NOMO-1 (cell line): Measurements from ENCODE around the gene BOD1L1.
A peak's percentile ranks its signal among the peaks of the same experiment; 100 is the strongest.

Experiments used
- DNase-seq, 2 experiments: peaks; one replicate each; lab custom pipeline; 2025; ENCODE audit not compliant: unreplicated experiment in 2 of 2; lab: John Stamatoyannopoulos, UW

The BOD1L1 gene

GRCh38 chr4:13626492-13627177, 890 bp downstream of the BOD1L1 start:
- no peak for DNase-seq

DNA sequence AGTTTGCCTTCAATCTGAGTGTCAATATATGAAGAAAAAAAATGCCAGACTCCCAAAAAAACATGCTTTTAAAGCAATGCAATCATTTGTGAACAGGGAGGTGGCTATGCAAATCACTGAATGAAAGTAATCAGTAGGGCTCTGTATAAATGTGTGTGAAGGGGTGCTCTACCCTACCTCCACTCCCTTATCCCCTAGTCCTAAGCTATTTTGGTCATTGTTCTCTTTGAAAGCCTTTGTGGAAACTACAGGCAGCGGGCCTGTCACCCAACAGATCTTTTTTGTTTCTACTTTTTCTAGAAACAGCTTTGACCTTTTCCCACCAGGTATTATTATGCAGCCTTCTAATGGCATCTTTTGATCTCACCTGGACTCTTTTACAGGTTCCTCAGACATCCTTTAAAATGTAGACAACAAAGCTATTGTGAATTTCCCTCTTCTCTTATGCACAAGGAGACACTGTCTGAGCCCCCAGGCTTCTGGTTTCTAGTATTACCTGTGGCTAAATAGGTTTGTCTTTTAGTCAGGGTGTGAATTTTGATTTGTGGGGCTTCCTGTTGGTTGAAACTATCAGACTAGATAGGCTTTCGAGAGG, 9.2 kb downstream of the BOD1L1 start:
- DNase-seq: no peak

GRCh38 chr4:13617801-13618200, 9.7 kb downstream of the BOD1L1 start:
- DNase-seq: no peak

GRCh38 chr4:13616597-13616996, 10.9 kb downstream of the BOD1L1 start:
- no peak for DNase-seq

GRCh38 chr4:13615161-13615560, 12.4 kb downstream of the BOD1L1 start:
- peak; percentile 69 to 84 for DNase-seq

- DNase-seq: no peak
Observed at GRCh38 chr4:13612569-13612968, 15.0 kb downstream of the BOD1L1 start.

DNA sequence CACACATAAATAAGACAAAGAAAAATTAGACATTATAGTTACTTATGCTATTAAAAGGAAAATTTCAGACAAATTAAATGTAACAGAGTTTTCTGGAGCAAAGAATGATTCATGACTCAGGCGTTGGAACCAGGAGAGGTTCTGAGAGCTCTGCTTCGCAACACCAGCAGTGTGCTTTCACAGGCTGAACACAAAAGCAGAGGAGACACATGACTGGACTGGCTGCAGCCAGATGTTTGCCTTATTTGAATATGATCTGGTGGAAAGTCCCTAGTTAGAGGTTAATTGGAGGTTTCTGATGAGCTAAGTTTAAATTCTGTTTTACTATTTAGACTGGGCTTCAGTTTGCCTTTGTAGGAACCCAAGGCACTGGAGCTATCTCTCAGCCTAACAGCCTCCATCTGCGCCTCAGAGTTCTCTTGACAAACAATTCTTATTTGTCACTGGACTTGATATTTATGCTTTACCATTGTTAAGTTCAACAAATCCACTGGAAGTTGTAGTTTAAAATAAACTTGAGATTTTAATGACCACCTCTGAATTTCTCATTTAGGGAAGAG, 16.2 kb downstream of the BOD1L1 start:
- no peak for DNase-seq

DNA sequence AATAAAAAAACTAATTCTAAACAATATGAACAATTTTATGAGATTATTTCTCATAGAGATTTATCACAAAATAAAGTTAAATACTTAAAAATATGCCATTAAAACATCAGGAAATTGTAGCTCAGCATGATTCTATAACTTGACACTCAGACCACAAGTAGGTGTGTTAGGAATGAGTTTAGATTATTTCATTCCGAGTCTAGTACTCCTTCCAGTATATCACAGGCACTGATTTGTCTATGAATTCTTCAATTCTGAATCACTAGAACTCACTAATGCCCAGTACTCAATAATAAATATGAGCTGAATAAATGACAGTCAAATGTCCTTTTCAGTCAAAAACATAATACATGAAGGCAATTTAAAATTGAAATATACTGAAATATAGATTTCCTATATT, 22.2 kb downstream of the BOD1L1 start:
- no peak for DNase-seq

- DNase-seq: no peak
Observed at GRCh38 chr4:13601848-13602247, 25.7 kb downstream of the BOD1L1 start.

- DNase-seq: peak; percentile 88 to 89
Observed at GRCh38 chr4:13601048-13601447, 26.5 kb downstream of the BOD1L1 start.

DNA sequence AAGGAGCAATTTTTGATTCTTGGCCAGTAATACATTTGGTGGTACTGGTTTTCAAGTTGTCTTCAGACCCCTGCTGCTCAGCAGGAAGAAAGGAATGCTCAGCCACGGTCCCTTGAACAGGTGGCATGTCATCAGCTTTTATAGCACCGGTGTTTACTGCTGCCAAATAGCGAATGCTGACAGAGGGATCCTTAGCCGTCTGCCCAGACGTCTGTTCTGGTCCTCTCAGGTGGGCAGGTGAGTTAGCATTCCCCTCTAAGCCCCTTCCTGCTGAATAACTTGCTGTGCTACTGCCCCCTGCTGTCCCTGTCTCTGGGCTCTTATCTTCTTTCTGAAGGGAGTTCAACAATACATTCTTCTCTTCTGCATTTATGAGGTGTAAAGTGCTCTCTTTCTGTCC, 28.4 kb downstream of the BOD1L1 start:
- DNase-seq: no peak

GRCh38 chr4:13597604-13598003, 29.9 kb downstream of the BOD1L1 start:
- DNase-seq: no peak

GRCh38 chr4:13597141-13597540, 30.4 kb downstream of the BOD1L1 start:
- no peak for DNase-seq

GRCh38 chr4:13592220-13592619, 35.3 kb downstream of the BOD1L1 start:
- DNase-seq: no peak

DNA sequence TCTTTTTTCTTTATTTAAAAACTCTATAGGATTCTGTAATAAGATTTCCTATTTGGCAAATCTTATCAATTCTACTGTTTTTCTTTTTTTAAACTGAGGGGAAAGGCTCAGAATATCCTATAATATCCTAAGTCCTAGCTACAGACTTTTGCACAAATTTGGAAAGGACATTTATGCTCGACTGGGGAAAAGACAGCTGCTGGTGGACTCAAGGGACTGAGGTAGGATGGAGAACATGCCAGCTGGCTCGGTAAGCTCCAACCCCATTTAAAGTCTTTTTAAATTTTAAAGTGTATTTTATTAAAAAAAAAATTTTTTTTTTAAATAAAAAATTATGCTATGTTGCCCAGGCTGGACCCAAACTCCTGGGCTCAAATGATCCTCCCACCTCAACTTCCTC, 36.8 kb downstream of the BOD1L1 start:
- DNase-seq: no peak

GRCh38 chr4:13588954-13589353, 38.6 kb downstream of the BOD1L1 start:
- DNase-seq: no peak

DNA sequence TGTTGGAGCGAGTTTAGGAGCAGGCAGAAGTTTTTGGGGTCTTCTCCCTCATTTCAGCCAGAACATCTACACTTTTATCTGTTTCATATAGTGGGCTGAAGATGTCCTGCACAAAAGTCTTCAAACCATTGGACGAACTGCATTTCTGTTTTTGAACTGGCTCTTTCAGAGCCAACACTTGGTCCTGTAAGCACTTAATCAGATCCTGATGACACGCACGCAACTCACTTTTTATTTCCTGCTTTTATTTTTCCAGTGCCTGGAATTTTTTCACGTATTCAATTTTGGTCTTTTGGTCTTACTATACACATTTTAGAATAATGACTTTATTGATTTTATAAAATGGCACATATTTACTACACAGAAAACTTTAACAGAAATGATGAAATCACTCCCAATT, 43.0 kb downstream of the BOD1L1 start:
- no peak for DNase-seq

DNA sequence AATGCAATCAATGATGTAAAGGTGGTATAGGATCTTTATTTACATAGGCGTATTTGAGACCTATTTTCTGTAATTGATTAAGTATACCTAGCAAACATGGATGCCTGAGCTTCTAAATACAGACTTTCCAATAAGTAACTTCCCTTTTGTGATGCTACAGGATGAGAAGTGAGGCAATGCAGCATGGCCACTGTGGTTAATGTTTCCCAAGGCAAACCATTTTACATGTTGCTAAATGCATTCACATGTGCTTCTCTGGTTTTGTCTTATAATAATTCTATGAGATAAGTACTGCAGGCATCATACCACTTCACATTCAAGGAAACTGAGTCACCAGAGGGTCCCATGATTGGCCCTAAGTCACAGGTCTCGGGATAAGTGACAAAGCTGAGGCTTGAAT, 47.5 kb downstream of the BOD1L1 start:
- peak; percentile 38 to 90 for DNase-seq

DNA sequence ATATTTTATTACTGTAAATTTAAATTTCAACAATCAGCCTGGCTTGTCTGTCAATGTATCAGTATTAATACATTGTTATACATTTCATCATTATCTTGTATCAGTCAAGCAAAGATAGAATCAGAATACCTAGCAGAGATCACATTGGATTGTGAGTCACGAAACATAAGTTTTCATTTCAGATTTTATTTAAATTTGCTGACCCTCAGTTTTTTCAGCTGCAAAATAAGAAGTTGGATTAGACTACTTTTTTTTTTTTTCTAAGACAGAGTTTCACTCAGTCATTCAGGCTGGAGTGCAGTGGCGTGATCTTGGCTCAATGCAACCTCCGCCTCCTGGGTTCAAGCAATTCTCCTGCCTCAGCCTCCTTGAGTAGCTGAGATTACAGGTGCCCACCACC, 49.9 kb downstream of the BOD1L1 start:
- DNase-seq: no peak

GRCh38 chr4:13570916-13571315, 56.6 kb downstream of the BOD1L1 start:
- DNase-seq: no peak

DNA sequence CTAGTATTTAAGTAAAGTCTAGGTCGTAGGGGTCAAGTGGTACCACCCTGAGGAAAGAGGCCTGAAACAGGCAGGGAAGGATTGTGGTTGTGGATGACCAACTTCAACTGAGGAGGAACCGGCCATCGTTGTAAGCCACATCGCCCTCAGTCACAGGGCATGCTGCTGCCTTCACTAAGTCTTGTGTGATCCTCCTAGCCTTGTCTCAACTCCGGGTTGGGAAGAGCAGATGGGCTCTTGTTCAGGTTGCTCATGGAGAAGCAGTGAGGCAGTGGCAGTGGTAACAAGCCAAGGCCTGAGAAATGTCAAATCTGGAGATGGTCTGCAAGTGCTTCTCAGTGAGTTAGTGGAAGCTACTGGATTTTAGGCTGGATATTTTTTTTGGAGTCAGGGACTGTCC, 60.4 kb downstream of the BOD1L1 start:
- no peak for DNase-seq

GRCh38 chr4:13562876-13563275, 64.6 kb downstream of the BOD1L1 start:
- DNase-seq: no peak
